SK-N-SH treated with all-trans-retinoic acid at 6 μM for 48 hours (cell line): ENCODE measurements around the gene ZBTB7C.
A peak's percentile ranks its signal among the peaks of the same experiment; 100 is the strongest.

ENCODE experiments used
- ATAC-seq: fragments of 200-7000 bp; cut with Tn5 transposase; 3 replicates; pipeline ENCODE4 v1.9.1; 2020; ENCODE audit warnings: mild to moderate bottlenecking, moderate library complexity
- BACH2 ChIP-seq: fragments of 250-450 bp; sonication (Bioruptor Pico); IDR thresholded peaks from 2 replicates; pipeline ENCODE4 v1.9.0; 2021; ENCODE audit warnings: mild to moderate bottlenecking, borderline replicate concordance
- CREB5 ChIP-seq: fragments of 250-450 bp; sonication (Bioruptor Pico); IDR thresholded peaks from 2 replicates; pipeline ENCODE4 v1.5.1; 2020; ENCODE audit warnings: low read depth, mild to moderate bottlenecking, moderate library complexity
- CSDC2 ChIP-seq: fragments of 250-450 bp; sonication (Bioruptor Pico); IDR thresholded peaks from 2 replicates; pipeline ENCODE4 v1.5.0; 2020; ENCODE audit warnings: mild to moderate bottlenecking, moderate library complexity
- CSRNP3 ChIP-seq: fragments of 250-450 bp; sonication (Bioruptor Pico); IDR thresholded peaks from 2 replicates; pipeline ENCODE4 v1.5.1; 2021; ENCODE audit warnings: mild to moderate bottlenecking, moderate library complexity
- ESRRG ChIP-seq: fragments of 250-450 bp; sonication (Bioruptor Pico); IDR thresholded peaks from 2 replicates; pipeline ENCODE4 v1.6.1; 2021; ENCODE audit warnings: mild to moderate bottlenecking
- GLIS3 ChIP-seq: fragments of 250-450 bp; sonication (Bioruptor Pico); IDR thresholded peaks from 2 replicates; pipeline ENCODE4 v1.5.0; 2020; ENCODE audit warnings: mild to moderate bottlenecking, moderate library complexity
- ISL1 ChIP-seq: fragments of 250-450 bp; sonication (Bioruptor Pico); IDR thresholded peaks from 2 replicates; pipeline ENCODE4 v2.1.2; 2022; ENCODE audit warnings: mild to moderate bottlenecking, moderate library complexity
- OSR1 ChIP-seq: fragments of 250-450 bp; sonication (Bioruptor Pico); IDR thresholded peaks from 2 replicates; pipeline ENCODE4 v1.8.0; 2022; ENCODE audit warnings: moderate library complexity, mild to moderate bottlenecking, inconsistent platforms
- PATZ1 ChIP-seq: fragments of 250-450 bp; sonication (Bioruptor Pico); IDR thresholded peaks from 2 replicates; pipeline ENCODE4 v1.8.0; 2020; ENCODE audit warnings: mild to moderate bottlenecking, moderate library complexity, borderline replicate concordance
- POU6F1 ChIP-seq: fragments of 250-450 bp; sonication (Bioruptor Pico); IDR thresholded peaks from 2 replicates; pipeline ENCODE4 v1.8.0; 2021; ENCODE audit warnings: low read depth, mild to moderate bottlenecking, moderate library complexity, borderline replicate concordance
- PPARA ChIP-seq: fragments of 250-450 bp; sonication (Bioruptor Pico); IDR thresholded peaks from 2 replicates; pipeline ENCODE4 v1.5.0; 2020; ENCODE audit warnings: mild to moderate bottlenecking, borderline replicate concordance
- RARB ChIP-seq: fragments of 250-450 bp; sonication (Bioruptor Pico); IDR thresholded peaks from 2 replicates; pipeline ENCODE4 v1.8.0; 2021; ENCODE audit warnings: mild to moderate bottlenecking, moderate library complexity
- SNAI2 ChIP-seq: fragments of 250-450 bp; sonication (Bioruptor Pico); IDR thresholded peaks from 2 replicates; pipeline ENCODE4 v1.5.0; 2020; ENCODE audit warnings: mild to moderate bottlenecking, moderate library complexity
- TOX ChIP-seq: fragments of 250-450 bp; sonication (Bioruptor Pico); IDR thresholded peaks from 2 replicates; pipeline ENCODE4 v1.8.0; 2021; ENCODE audit warnings: mild to moderate bottlenecking, moderate library complexity, borderline replicate concordance
- TSHZ2 ChIP-seq: fragments of 250-450 bp; sonication (Bioruptor Pico); IDR thresholded peaks from 2 replicates; pipeline ENCODE4 v1.5.0; 2020; ENCODE audit warnings: mild to moderate bottlenecking, moderate library complexity
- ZC3H10 ChIP-seq: fragments of 250-450 bp; sonication (Bioruptor Pico); IDR thresholded peaks from 2 replicates; pipeline ENCODE4 v1.5.1; 2021; ENCODE audit warnings: mild to moderate bottlenecking, moderate library complexity
- ZFP3 ChIP-seq: fragments of 250-450 bp; sonication (Bioruptor Pico); IDR thresholded peaks from 2 replicates; pipeline ENCODE4 v1.5.0; 2020; ENCODE audit warnings: mild to moderate bottlenecking, moderate library complexity
- ZFP30 ChIP-seq: fragments of 450-650 bp; formaldehyde crosslinking; IDR thresholded peaks from 2 replicates; pipeline ENCODE4 v1.5.0; 2022; ENCODE audit warnings: mild to moderate bottlenecking, moderate library complexity
- ZNF565 ChIP-seq: fragments of 450-650 bp; formaldehyde crosslinking; conservative IDR thresholded peaks from 2 replicates; pipeline ENCODE4 v1.5.0; 2020; ENCODE audit warnings: low read depth, mild to moderate bottlenecking, moderate library complexity
- ZNF70 ChIP-seq: fragments of 450-650 bp; formaldehyde crosslinking; IDR thresholded peaks from 2 replicates; pipeline ENCODE4 v1.5.0; 2020; ENCODE audit warnings: mild to moderate bottlenecking, moderate library complexity
- ZNF8 ChIP-seq: fragments of 450-650 bp; formaldehyde crosslinking; IDR thresholded peaks from 2 replicates; pipeline ENCODE4 v1.5.0; 2020; ENCODE audit warnings: mild to moderate bottlenecking, moderate library complexity

ZBTB7C gene

GRCh38 chr18:48333563-48333962 lies 75.6 kb downstream of the ZBTB7C start:
- no peak for TF ChIP-seq ISL1 (CRISPR knock-in tag)
- no peak for TF ChIP-seq ESRRG (CRISPR knock-in tag)
- no peak for TF ChIP-seq SNAI2 (CRISPR knock-in tag)
- no peak for TF ChIP-seq TOX (CRISPR knock-in tag)
- TF ChIP-seq ZFP3 (CRISPR knock-in tag), result no peak
- TF ChIP-seq ZNF70 (CRISPR knock-in tag), result no peak
- no peak for TF ChIP-seq TSHZ2
- TF ChIP-seq PATZ1, result no peak
- no peak for TF ChIP-seq ZC3H10 (CRISPR knock-in tag)
- TF ChIP-seq CREB5 (CRISPR knock-in tag), result no peak
- no peak for TF ChIP-seq CSDC2
- TF ChIP-seq GLIS3 (CRISPR knock-in tag), result no peak
- TF ChIP-seq POU6F1, result no peak
- no peak for TF ChIP-seq RARB
- TF ChIP-seq ZNF565 (CRISPR knock-in tag), result no peak
- TF ChIP-seq CSRNP3 (CRISPR knock-in tag), result no peak
- TF ChIP-seq BACH2 (CRISPR knock-in tag), result no peak
- TF ChIP-seq ZNF8 (CRISPR knock-in tag), result no peak
- no peak for ATAC-seq

GRCh38 chr18:48330016-48330991 lies 78.9 kb downstream of the ZBTB7C start:
- peak; percentile 72 for ATAC-seq
- TF ChIP-seq ZC3H10 (CRISPR knock-in tag) (no peak), CSDC2 (no peak), BACH2 (CRISPR knock-in tag) (no peak), GLIS3 (CRISPR knock-in tag) (no peak), CREB5 (CRISPR knock-in tag) (no peak), ESRRG (CRISPR knock-in tag) (no peak), ZNF8 (CRISPR knock-in tag) (no peak), OSR1 (CRISPR knock-in tag) (no peak), PPARA (no peak), ZFP30 (CRISPR knock-in tag) (no peak), RARB (no peak)
